T follicular helper cell (primary cell): ENCODE data around the gene EFHC1.

ENCODE experiments used
- DNase-seq: peaks from one replicate; pipeline ENCODE4 v3.0.0-alpha.2; 2020; ENCODE audit warnings: low read depth

Gene EFHC1

GRCh38 chr6:52538901-52539354, 118.8 kb downstream of the EFHC1 start:
- DNase-seq: no peak

- DNase-seq: no peak
Measured at GRCh38 chr6:52539607-52540006, 119.5 kb downstream of the EFHC1 start.

GRCh38 chr6:52540286-52540902, 120.3 kb downstream of the EFHC1 start:
- no peak for DNase-seq

- no peak for DNase-seq
Measured at GRCh38 chr6:52541135-52541534, 121.0 kb downstream of the EFHC1 start.

- no peak for DNase-seq
Measured at GRCh38 chr6:52543262-52543661, 123.1 kb downstream of the EFHC1 start.

GRCh38 chr6:52543729-52544601, 123.8 kb downstream of the EFHC1 start:
- DNase-seq: no peak

GRCh38 chr6:52544602-52545405, 124.7 kb downstream of the EFHC1 start:
- DNase-seq: no peak

GRCh38 chr6:52545406-52546119, 125.4 kb downstream of the EFHC1 start:
- DNase-seq: no peak

GRCh38 chr6:52546192-52546591, 126.0 kb downstream of the EFHC1 start:
- no peak for DNase-seq

GRCh38 chr6:52546678-52547077, 126.5 kb downstream of the EFHC1 start:
- DNase-seq: no peak

- DNase-seq: no peak
Measured at GRCh38 chr6:52547647-52548352, 127.7 kb downstream of the EFHC1 start.

GRCh38 chr6:52548353-52548713, 128.2 kb downstream of the EFHC1 start:
- DNase-seq: no peak

- no peak for DNase-seq
Measured at GRCh38 chr6:52548999-52549398, 128.9 kb downstream of the EFHC1 start.

- DNase-seq: no peak
Measured at GRCh38 chr6:52549428-52549827, 129.3 kb downstream of the EFHC1 start.

GRCh38 chr6:52550014-52550575, 130.0 kb downstream of the EFHC1 start:
- no peak for DNase-seq

- no peak for DNase-seq
Measured at GRCh38 chr6:52550870-52551269, 130.7 kb downstream of the EFHC1 start.

- DNase-seq: no peak
Measured at GRCh38 chr6:52551483-52552277, 131.5 kb downstream of the EFHC1 start.

- DNase-seq: no peak
Measured at GRCh38 chr6:52552278-52552643, 132.1 kb downstream of the EFHC1 start.

GRCh38 chr6:52553158-52553557, 133.0 kb downstream of the EFHC1 start:
- no peak for DNase-seq

- no peak for DNase-seq
Measured at GRCh38 chr6:52553719-52554118, 133.6 kb downstream of the EFHC1 start.
